ENCODE data around the gene LRRC7.

Gene LRRC7

DNA sequence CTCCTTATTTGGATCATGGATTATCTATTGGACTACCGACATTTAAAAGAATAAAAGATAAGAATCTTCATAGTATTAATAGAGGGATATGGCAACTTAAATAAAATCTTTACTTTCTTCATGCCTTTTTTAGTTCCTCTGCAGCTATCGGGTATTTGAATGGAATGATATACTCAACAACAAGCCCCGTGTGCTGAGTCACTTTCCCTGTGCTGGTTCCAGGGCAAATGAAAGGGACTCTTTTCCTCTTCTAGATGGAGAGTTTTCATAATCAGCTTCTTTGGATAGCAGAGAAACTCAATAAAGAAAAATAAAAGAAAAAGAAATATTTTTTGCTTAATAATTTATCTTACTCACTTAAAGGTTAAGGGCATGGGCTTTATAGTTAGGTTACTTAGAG lies 423.9 kb downstream of the LRRC7 start:
- FAIRE-seq (no peak), DNase-seq (ENCODE audit: insufficient read length) (no peak)
- TF ChIP-seq POLR2AphosphoS5 (IDR thresholded peaks at IDR 0.05; ENCODE audit: low read depth, low read length) = no peak
- TF ChIP-seq POLR2A (IDR thresholded peaks at IDR 0.05; ENCODE audit: low read depth, low read length) = no peak
- TF ChIP-seq TAF1 (IDR thresholded peaks at IDR 0.05; ENCODE audit: borderline replicate concordance, low read depth, low read length) = no peak

DNA sequence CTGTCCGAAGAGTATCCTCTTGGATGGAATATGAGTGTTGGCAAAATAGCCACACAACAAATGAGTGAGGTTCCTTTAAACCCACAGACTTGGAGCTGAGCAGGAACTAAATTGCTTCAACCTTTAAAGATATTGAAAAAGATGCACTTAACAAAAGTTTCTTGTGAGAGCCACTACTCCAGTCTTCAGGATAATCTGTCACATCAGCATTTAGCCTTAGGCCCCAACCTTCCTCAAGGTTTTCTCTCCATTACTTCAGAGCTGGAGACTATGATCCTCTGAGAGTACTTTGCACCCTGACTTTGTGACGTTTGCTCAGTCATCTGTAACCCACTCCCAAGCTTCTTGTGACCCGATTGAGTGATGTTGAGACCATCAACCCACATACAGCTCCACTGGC lies 424.9 kb downstream of the LRRC7 start:
- TF ChIP-seq POLR2A (IDR thresholded peaks at IDR 0.05; ENCODE audit: low read depth, low read length) (no peak), POLR2AphosphoS5 (IDR thresholded peaks at IDR 0.05; ENCODE audit: low read depth, low read length) (no peak), TAF1 (IDR thresholded peaks at IDR 0.05; ENCODE audit: borderline replicate concordance, low read depth, low read length) (no peak)
- DNase-seq (ENCODE audit: insufficient read length) (no peak), FAIRE-seq (no peak)

DNA sequence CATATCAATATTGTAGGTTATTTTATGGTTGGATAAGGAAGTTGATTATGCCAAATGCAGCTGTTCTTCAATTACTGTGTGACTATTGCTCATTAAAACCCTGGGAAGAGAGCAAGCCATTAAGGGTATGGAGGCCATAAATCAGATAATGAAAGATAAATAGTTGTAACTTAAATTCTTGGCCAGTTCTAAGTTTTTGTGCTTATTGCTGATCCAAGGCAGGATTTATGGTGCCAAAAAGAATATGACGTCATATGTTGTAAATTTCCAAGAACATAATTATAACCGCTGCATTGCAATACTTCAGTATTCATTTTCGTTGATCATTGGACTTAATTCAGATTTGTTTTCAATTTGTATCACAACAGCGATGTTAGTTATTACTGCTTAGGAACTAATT lies 426.1 kb downstream of the LRRC7 start:
- TF ChIP-seq POLR2AphosphoS5 (IDR thresholded peaks at IDR 0.05; ENCODE audit: low read depth, low read length) (no peak), POLR2A (IDR thresholded peaks at IDR 0.05; ENCODE audit: low read depth, low read length) (no peak), TAF1 (IDR thresholded peaks at IDR 0.05; ENCODE audit: borderline replicate concordance, low read depth, low read length) (no peak)
- FAIRE-seq (no peak), DNase-seq (ENCODE audit: insufficient read length) (no peak)

DNA sequence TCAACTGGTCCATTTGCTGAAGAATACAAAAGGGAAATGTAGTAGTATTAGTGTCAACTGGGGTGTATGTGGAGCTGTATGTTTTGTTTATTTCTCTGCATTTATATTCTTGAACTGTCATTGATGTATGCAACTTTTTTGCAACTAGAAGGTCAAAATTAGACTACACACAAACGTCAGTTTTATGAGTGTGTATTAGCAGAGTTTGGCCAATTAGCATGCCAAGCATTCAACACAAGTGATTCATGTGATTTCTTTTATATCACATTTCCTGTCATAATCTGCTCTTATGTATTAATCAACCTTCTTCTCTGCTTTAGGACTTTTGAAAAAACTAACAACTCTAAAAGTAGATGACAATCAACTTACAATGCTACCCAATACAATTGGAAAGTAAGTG lies 426.5 kb downstream of the LRRC7 start:
- DNase-seq (ENCODE audit: insufficient read length) = no peak
- FAIRE-seq = no peak
- TF ChIP-seq POLR2AphosphoS5 (IDR thresholded peaks at IDR 0.05; ENCODE audit: low read depth, low read length) (no peak), TAF1 (IDR thresholded peaks at IDR 0.05; ENCODE audit: borderline replicate concordance, low read depth, low read length) (no peak), POLR2A (IDR thresholded peaks at IDR 0.05; ENCODE audit: low read depth, low read length) (no peak)

DNA sequence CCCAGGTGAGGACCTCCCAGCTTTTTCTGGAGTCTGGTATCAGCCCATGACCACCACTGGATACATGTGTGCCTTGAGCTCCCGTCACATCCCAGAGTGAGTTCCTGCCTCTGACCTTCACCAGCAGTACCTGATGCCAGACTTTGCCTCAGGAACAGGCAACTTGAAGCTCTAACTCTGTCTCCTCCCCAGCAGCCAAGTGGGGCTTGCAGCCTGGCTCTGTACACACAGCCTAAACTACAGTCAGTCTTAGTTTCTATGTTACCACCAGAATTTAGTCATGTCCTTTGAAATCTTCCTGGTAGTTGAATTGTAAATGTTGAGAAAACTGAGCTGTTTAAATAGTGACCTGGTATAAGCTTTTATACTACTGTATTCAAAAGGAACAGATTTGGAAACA lies 431.1 kb downstream of the LRRC7 start:
- no peak for TF ChIP-seq TAF1 (IDR thresholded peaks at IDR 0.05; ENCODE audit: borderline replicate concordance, low read depth, low read length)
- TF ChIP-seq POLR2AphosphoS5 (IDR thresholded peaks at IDR 0.05; ENCODE audit: low read depth, low read length) = no peak
- no peak for TF ChIP-seq POLR2A (IDR thresholded peaks at IDR 0.05; ENCODE audit: low read depth, low read length)
- FAIRE-seq = no peak

DNA sequence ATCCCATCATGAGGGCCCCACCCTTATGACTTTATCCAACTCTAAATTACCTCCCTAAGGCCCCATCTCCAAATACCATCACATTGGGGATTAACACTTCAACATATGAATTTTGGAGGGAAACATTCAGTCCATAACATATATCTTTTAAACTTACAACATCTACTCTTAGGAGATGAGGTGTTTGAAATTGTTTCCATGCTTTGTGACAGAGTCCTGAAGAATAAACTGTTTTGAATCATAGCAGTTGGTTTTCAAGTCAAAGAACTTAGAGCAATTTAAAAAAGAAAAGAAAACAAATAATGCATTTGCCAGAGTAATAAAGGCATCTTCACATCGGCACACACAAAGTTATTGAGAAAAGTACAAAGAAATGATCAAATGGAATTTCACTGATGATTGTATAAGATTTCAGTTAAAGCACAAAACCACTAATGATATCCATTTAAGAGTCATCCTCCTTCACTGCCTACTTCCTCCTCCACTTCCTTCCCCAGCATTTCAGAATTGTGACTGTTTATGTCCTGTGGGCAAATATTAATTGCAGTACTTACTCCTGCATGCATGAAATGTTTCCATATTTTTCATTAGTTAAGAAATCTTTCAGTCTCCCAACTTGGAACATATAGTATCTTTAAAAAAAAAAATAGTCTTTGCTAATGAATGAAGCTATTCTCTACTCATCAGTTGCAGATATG lies 435.6 kb downstream of the LRRC7 start:
- DNase-seq (ENCODE audit: insufficient read length) (no peak), FAIRE-seq (no peak)
- TF ChIP-seq POLR2AphosphoS5 (IDR thresholded peaks at IDR 0.05; ENCODE audit: low read depth, low read length) (no peak), POLR2A (IDR thresholded peaks at IDR 0.05; ENCODE audit: low read depth, low read length) (no peak), TAF1 (IDR thresholded peaks at IDR 0.05; ENCODE audit: borderline replicate concordance, low read depth, low read length) (no peak)

More for the DNA sequence above, 431.1 kb downstream of the LRRC7 start:
- no peak for DNase-seq (ENCODE audit: insufficient read length)

DNA sequence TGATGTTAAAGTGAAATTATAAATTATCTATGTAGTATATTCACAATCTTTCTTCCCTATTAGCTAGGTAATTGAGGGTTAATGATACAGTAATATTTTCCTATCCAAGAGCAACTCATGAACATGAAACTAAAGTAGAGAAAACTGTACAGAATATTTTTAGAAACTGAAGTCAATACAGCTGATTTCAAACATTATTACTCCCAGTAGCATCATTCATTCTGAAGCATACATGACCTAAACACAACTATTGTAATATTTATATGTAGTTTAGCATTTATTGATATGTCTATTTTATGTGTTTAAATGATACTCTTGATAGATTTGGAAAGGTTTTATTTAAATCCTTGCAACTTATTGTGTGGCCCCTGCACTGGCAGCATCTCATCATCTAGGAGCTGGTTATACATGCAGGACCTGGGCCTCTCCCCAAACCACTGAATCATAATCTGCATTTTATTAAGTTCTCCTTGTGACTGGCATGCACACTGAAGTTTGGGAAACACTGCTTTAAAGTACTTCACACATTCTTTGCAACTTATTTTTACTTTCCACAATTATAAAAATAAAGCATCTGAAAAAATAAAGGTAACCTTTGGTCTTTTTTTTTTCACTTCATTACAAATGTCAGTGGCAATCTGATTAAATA lies 437.8 kb downstream of the LRRC7 start:
- DNase-seq (ENCODE audit: insufficient read length) (no peak), FAIRE-seq (no peak)
- TF ChIP-seq POLR2A (IDR thresholded peaks at IDR 0.05; ENCODE audit: low read depth, low read length) (no peak), POLR2AphosphoS5 (IDR thresholded peaks at IDR 0.05; ENCODE audit: low read depth, low read length) (no peak), TAF1 (IDR thresholded peaks at IDR 0.05; ENCODE audit: borderline replicate concordance, low read depth, low read length) (no peak)

DNA sequence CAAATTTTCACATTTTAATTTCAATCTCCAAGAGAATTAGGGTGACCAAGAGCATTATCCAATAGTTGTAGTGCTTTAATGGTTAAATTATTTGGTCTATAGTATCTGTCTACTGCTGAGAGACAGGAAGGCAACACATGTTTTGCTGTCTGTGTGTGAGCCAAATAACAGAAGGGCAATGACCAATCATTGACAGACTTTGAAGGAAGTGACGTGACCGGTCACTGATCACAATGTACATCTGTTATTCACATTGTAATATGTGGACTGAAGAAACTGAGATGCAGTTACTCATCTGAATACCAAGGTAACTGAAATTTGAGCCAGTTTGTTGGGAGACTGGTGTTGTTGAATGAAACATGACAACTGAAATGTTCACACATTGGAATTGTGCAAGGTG lies 440.9 kb downstream of the LRRC7 start:
- no peak for TF ChIP-seq POLR2AphosphoS5 (IDR thresholded peaks at IDR 0.05; ENCODE audit: low read depth, low read length)
- no peak for TF ChIP-seq TAF1 (IDR thresholded peaks at IDR 0.05; ENCODE audit: borderline replicate concordance, low read depth, low read length)
- TF ChIP-seq POLR2A (IDR thresholded peaks at IDR 0.05; ENCODE audit: low read depth, low read length) = no peak
- FAIRE-seq (no peak), DNase-seq (ENCODE audit: insufficient read length) (no peak)

DNA sequence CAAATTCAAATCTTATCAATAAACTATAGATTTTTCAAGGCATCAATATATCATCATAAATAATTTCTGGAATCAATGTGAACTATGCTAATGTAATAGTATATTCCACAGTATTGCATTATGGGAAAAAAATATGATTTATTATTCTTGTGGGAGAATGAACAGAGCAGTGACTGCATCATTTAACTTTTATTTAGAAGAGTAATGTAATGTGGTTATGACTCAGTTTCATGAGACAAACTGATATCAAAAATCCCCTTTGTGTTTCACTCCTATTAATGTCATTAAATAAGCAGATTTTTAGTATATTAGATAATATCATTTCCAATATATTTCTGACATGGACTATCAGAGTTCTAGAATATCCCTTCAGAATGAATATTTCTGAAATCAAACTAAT lies 450.0 kb downstream of the LRRC7 start:
- FAIRE-seq (no peak), DNase-seq (ENCODE audit: insufficient read length) (no peak)
- TF ChIP-seq POLR2AphosphoS5 (IDR thresholded peaks at IDR 0.05; ENCODE audit: low read depth, low read length) (no peak), TAF1 (IDR thresholded peaks at IDR 0.05; ENCODE audit: borderline replicate concordance, low read depth, low read length) (no peak), POLR2A (IDR thresholded peaks at IDR 0.05; ENCODE audit: low read depth, low read length) (no peak)

DNA sequence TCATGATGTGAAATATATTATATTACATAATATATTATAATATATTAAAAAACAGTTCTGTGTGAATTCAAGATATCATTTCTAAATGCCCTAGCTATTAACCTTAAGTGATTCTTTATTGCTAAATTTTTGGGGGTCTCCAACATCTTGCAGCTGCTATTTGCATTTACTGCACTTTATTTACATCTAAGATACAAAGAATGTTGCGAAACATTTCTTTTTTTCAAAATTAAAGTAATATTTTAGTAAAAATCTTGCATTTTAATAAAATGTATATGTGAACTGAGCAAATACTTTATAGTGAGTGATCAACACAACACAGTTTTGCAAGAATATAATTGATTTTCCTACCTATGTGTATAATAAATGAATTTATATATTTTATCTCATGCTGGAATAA lies 456.6 kb downstream of the LRRC7 start:
- no peak for TF ChIP-seq POLR2A (IDR thresholded peaks at IDR 0.05; ENCODE audit: low read depth, low read length)
- TF ChIP-seq POLR2AphosphoS5 (IDR thresholded peaks at IDR 0.05; ENCODE audit: low read depth, low read length) = no peak
- TF ChIP-seq TAF1 (IDR thresholded peaks at IDR 0.05; ENCODE audit: borderline replicate concordance, low read depth, low read length) = no peak
- DNase-seq (ENCODE audit: insufficient read length) = no peak
- FAIRE-seq = no peak

DNA sequence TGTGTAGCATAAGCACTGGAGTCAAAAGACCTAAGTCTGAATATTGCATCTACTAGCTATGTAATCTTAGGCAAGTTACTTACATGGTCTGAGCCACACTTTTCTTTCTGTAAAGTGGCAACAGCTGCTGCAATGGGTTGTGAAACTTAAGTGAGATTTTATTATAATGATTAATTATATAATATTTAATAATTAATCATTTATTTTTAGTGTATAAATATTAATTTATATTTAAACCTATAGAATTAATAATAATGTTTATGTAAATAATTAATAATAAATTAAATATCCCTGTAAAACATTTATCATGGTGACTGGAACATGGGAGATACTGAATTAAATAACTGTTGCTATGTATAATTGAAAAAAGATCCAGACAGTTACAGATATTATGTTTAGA lies 457.3 kb downstream of the LRRC7 start:
- DNase-seq (ENCODE audit: insufficient read length) = no peak
- TF ChIP-seq TAF1 (IDR thresholded peaks at IDR 0.05; ENCODE audit: borderline replicate concordance, low read depth, low read length) (no peak), POLR2AphosphoS5 (IDR thresholded peaks at IDR 0.05; ENCODE audit: low read depth, low read length) (no peak), POLR2A (IDR thresholded peaks at IDR 0.05; ENCODE audit: low read depth, low read length) (no peak)
- FAIRE-seq = no peak

DNA sequence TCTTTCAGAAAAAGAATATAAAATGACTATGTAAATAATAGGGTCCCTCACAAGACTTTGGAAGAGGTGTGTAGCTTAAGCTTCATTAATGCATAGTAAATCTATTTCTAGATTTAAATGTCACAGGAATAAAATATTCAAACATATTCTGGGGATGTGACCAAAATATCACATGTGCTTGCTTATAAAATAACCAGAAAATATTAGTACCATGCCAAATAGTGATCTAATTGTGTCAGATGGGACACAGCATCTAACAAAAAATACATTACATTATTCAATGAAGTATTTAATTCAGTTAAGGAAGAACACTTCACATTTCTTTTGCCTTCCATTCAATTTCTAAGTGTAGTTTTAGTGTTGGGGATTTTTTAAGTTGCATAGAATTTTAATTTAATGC lies 458.1 kb downstream of the LRRC7 start:
- DNase-seq (ENCODE audit: insufficient read length) (no peak), FAIRE-seq (no peak)
- TF ChIP-seq POLR2AphosphoS5 (IDR thresholded peaks at IDR 0.05; ENCODE audit: low read depth, low read length) (no peak), POLR2A (IDR thresholded peaks at IDR 0.05; ENCODE audit: low read depth, low read length) (no peak), TAF1 (IDR thresholded peaks at IDR 0.05; ENCODE audit: borderline replicate concordance, low read depth, low read length) (no peak)

Data from GM12892 (cell line).